ENCODE measurements around the gene MARCHF9.

MARCHF9 gene

DNA sequence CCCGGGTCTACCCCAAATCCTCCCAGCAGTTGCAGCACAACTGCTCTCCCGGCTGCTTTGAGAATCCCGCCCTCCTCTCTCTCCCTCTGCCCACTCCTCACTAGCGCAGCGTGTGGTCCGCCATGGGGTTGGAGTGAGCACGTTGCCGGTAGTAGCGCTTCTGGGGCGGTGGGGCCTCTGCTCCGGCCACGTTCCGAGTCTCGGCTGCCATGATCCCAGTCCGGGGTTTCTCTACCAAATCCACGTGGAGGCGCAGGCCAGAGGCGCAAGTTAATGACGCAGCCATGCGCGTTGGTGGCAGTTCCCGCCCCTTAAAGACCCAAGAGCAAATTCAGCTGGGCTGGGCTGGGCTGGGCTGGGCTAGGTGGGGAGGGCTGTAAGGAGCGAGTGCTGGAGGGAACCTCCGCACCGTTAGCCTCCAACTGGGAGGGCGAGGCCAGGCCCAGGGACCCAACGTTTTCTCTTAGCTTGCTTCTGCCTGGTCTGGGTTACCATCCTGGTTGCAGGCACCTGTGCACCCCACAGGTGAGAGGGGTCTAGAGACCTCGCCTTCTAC, 17.0 kb downstream of the MARCHF9 start, which contains the start of gene METTL1:
METTL1 (minus strand) TSS at position 233 of the 556 bp plus-strand sequence; CDS start at position 211, 22 bp downstream.
- TF ChIP-seq, protein P1, sequence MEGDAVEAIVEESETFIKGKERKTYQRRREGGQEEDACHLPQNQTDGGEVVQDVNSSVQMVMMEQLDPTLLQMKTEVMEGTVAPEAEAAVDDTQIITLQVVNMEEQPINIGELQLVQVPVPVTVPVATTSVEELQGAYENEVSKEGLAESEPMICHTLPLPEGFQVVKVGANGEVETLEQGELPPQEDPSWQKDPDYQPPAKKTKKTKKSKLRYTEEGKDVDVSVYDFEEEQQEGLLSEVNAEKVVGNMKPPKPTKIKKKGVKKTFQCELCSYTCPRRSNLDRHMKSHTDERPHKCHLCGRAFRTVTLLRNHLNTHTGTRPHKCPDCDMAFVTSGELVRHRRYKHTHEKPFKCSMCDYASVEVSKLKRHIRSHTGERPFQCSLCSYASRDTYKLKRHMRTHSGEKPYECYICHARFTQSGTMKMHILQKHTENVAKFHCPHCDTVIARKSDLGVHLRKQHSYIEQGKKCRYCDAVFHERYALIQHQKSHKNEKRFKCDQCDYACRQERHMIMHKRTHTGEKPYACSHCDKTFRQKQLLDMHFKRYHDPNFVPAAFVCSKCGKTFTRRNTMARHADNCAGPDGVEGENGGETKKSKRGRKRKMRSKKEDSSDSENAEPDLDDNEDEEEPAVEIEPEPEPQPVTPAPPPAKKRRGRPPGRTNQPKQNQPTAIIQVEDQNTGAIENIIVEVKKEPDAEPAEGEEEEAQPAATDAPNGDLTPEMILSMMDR (IDR thresholded peaks at IDR 0.05), result no peak

GRCh38 chr12:57772429-57773322, 17.8 kb downstream of the MARCHF9 start, which contains the start of gene EEF1AKMT3:
Gene EEF1AKMT3 (plus strand): TSS chr12:57772614. CDS start chr12:57772725, 111 bp downstream.
- TF ChIP-seq, protein P1 (IDR thresholded peaks at IDR 0.05), result no peak

- TF ChIP-seq, protein P1 (IDR thresholded peaks at IDR 0.05), result no peak
Observed at GRCh38 chr12:57775044-57775443, 20.1 kb downstream of the MARCHF9 start.

DNA sequence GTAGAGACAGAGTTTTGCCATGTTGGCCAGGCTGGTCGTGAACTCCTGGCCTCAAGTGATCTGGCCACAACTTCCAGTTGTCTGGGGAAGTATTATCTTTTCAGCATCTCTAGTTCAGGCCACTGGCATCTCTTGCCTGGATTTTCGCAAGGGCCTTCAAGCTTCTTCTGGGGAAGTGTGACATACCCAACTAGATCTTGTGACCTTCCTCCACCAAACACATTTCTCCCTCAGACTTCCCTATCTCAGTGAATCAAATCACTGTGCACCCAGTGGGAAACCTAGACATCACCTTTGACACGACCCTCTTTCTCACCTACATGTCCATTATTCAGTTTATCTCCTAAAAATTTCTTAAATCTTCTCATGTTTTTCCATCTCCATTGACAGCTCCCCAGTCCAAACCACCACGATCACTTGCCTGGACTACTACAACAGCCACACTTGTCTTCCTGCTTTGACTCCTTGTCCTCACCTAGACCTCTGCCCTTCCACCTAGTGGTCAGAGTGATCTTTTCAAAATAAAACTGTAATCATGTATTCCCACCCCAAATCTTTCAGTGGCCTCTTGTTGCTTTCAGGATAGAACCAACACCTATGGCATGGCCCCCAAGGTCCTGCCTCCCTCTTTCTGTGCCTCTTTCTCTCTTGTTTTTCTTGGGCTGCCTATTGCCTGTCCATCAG, 20.8 kb downstream of the MARCHF9 start:
- TF ChIP-seq, protein P1 (IDR thresholded peaks at IDR 0.05), result no peak

- TF ChIP-seq, protein P1 (IDR thresholded peaks at IDR 0.05), result no peak
Observed at GRCh38 chr12:57776247-57776587, 21.3 kb downstream of the MARCHF9 start.

- TF ChIP-seq, protein P1 (IDR thresholded peaks at IDR 0.05), result no peak
Observed at GRCh38 chr12:57777367-57777766, 22.5 kb downstream of the MARCHF9 start.

DNA sequence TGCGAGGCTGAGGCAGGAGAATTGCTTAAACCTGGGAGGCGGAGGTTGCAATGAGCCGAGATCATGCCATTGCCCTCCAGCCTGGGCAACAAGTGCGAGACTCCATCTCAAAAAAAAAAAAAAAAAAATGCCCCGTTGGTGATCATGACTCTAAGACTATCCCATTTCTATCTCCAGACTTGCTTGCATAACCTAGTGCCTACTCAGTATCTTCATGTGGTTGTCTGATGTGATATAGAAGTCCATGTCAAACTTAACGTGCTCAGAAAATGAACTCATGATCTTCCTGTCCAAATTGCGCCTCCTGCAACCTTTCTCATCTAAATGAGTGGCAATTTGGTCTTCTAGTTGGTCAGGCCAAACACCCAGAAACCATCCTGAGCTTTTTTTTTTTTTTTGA, 23.0 kb downstream of the MARCHF9 start:
- TF ChIP-seq, protein P1 (IDR thresholded peaks at IDR 0.05), result no peak

Measured in LNCAP (cell line).